HepG2 (cell line): ENCODE data around the gene LCK. TPM values are rescaled to one million over a fixed set of nuclear protein-coding genes. Genes with fewer than 3 reads are reported as not detected.

ENCODE experiments used
- ATAC-seq: fragments of 200-7000 bp; cut with Tn5 transposase; 3 replicates; pipeline ENCODE4 v1.9.1; 2020; ENCODE audit warnings: mild to moderate bottlenecking, moderate library complexity
- BruUV-seq: library from RNA; stranded (reverse); fragments of 400-500 nt; replicated peaks from 2 replicates; lab custom pipeline; 2021; lab: Mats Ljungman, UMichigan
- CTCF ChIA-PET: fragments of 300-600 bp; formaldehyde crosslinking; extraction: SDS; loops from one replicate; lab custom pipeline; 2021; ENCODE audit warnings: low total read pairs, inconsistent platforms, low intra/inter-chr PET ratio; lab: Yijun Ruan, JAX
- POLR2A ChIA-PET: fragments of 350-600 bp; sonication (Branson Sonifier 250); formaldehyde crosslinking; loops from one replicate; lab custom pipeline; 2020; ENCODE audit warnings: antibody characterized with exemption, inconsistent platforms; lab: Yijun Ruan, JAX
- DNase-seq: peaks from one replicate; pipeline ENCODE4 v3.0.0-alpha.2; 2015; ENCODE audit warnings: low spot score
- FAIRE-seq: peaks from 3 replicates; lab custom pipeline; 2011; peaks lifted over from hg19 to GRCh38; lab: Jason Lieb, UNC
- H2AFZ ChIP-seq: one replicate; pipeline ENCODE4 v1.6.1; 2011; ENCODE audit warnings: low read length, inconsistent platforms
- H3K27ac ChIP-seq: fragments of 300-600 bp; 3 replicates; pipeline ENCODE4 v1.8.0; 2011; ENCODE audit warnings: mixed run types, mild to moderate bottlenecking, mixed read lengths, low read length, inconsistent platforms; ENCODE audit not compliant: insufficient read depth; ENCODE audit errors: extremely low read length
- H3K27me3 ChIP-seq, 2 experiments: fragments of 200-600 bp in 1 of 2; 2 replicates in 1 of 2; 3 replicates in 1 of 2; pipeline versions ENCODE4 v1.6.0 to v1.8.0; 2011; ENCODE audit warnings: low read length in 2 of 2, mild to moderate bottlenecking in 2 of 2, moderate library complexity in 2 of 2, inconsistent platforms in 1 of 2; ENCODE audit not compliant: insufficient read depth in 2 of 2, control insufficient read depth in 1 of 2
- H3K36me3 ChIP-seq, 2 experiments: fragments of 200-600 bp in 1 of 2; replicated peaks in 1 of 2; 2 replicates in 1 of 2; 3 replicates in 1 of 2; pipeline versions ENCODE4 v1.5.1 to v1.8.0; 2011; ENCODE audit warnings: low read length in 2 of 2, inconsistent platforms in 1 of 2; ENCODE audit not compliant: insufficient read depth in 2 of 2, control insufficient read depth in 1 of 2
- H3K4me1 ChIP-seq: 2 replicates; pipeline ENCODE4 v1.5.1; 2012; ENCODE audit warnings: low read length, inconsistent platforms; ENCODE audit not compliant: insufficient read depth
- H3K4me2 ChIP-seq: 2 replicates; pipeline ENCODE4 v1.6.0; 2011; ENCODE audit warnings: low read depth, low read length, inconsistent platforms
- H3K4me3 ChIP-seq, 3 experiments: fragments of 200-600 bp in 1 of 3; sonication (generic), shearing (Covaris generic) in 1 of 3; replicated peaks in 1 of 3; 2 replicates each; pipeline ENCODE4 v1.5.1; 2011 to 2016; ENCODE audit warnings: low read length in 3 of 3, inconsistent platforms in 2 of 3, low read depth in 2 of 3, mild to moderate bottlenecking in 2 of 3, control low read depth in 1 of 3, mixed read lengths in 1 of 3; ENCODE audit not compliant: insufficient read depth in 1 of 3
- H3K79me2 ChIP-seq: one replicate; pipeline ENCODE4 v1.6.1; 2011; ENCODE audit warnings: low read length, inconsistent platforms; ENCODE audit not compliant: insufficient read depth
- H3K9ac ChIP-seq: 2 replicates; pipeline ENCODE4 v1.6.0; 2011; ENCODE audit warnings: mild to moderate bottlenecking, low read depth, low read length, inconsistent platforms; ENCODE audit not compliant: insufficient read depth
- H3K9me3 ChIP-seq: 2 replicates; pipeline ENCODE4 v1.5.1; 2012; ENCODE audit warnings: mild to moderate bottlenecking, low read length
- H4K20me1 ChIP-seq: 2 replicates; pipeline ENCODE4 v1.6.0; 2011; ENCODE audit warnings: inconsistent platforms, mild to moderate bottlenecking, low read length, moderate library complexity; ENCODE audit not compliant: insufficient read depth
- BORCS8-MEF2B ChIP-seq: sonication (generic); formaldehyde crosslinking; IDR thresholded peaks from 2 replicates; pipeline ENCODE4 v1.8.0; 2022; ENCODE audit warnings: mild to moderate bottlenecking, missing genetic modification reagents
- CBX5 ChIP-seq: sonication (generic); formaldehyde crosslinking; IDR thresholded peaks from 2 replicates; pipeline ENCODE4 v1.4.0; 2020; ENCODE audit warnings: missing genetic modification reagents, borderline replicate concordance
- ELF3 ChIP-seq: IDR thresholded peaks from 2 replicates; pipeline ENCODE4 v1.6.1; 2016; ENCODE audit warnings: missing genetic modification reagents, missing compliant biosample characterization
- HDAC1 ChIP-seq: sonication (generic); formaldehyde crosslinking; IDR thresholded peaks from 2 replicates; pipeline ENCODE4 v1.5.1; 2020; ENCODE audit warnings: mild to moderate bottlenecking, missing genetic modification reagents
- MIER2 ChIP-seq: IDR thresholded peaks from 2 replicates; pipeline ENCODE4 v1.6.1; 2016; ENCODE audit warnings: missing biosample characterization, missing genetic modification reagents
- TGIF2 ChIP-seq: IDR thresholded peaks from 2 replicates; pipeline ENCODE4 v1.6.1; 2016; ENCODE audit warnings: control low read depth, missing compliant biosample characterization
- ZNF263 ChIP-seq: sonication (generic); formaldehyde crosslinking; IDR thresholded peaks from 2 replicates; pipeline ENCODE4 v1.4.0; 2020; ENCODE audit warnings: missing genetic modification reagents
- ZNF562 ChIP-seq: sonication (generic); formaldehyde crosslinking; IDR thresholded peaks from 2 replicates; pipeline ENCODE4 v1.8.0; 2022; ENCODE audit warnings: missing genetic modification reagents, borderline replicate concordance
- ZNF572 ChIP-seq: sonication (generic); formaldehyde crosslinking; IDR thresholded peaks from 2 replicates; pipeline ENCODE4 v1.5.1; 2020; ENCODE audit warnings: mild to moderate bottlenecking, missing genetic modification reagents
- ZNF703 ChIP-seq: sonication (generic); formaldehyde crosslinking; IDR thresholded peaks from 2 replicates; pipeline ENCODE4 v1.5.1; 2020; ENCODE audit warnings: missing genetic modification reagents, mild to moderate bottlenecking, moderate library complexity, borderline replicate concordance
- ZNF792 ChIP-seq: IDR thresholded peaks from 2 replicates; pipeline ENCODE4 v1.6.1; 2016
- ZSCAN29 ChIP-seq: sonication (generic); formaldehyde crosslinking; conservative IDR thresholded peaks from 2 replicates; pipeline ENCODE4 v1.4.0; 2020; ENCODE audit warnings: mild to moderate bottlenecking, missing genetic modification reagents
- WGBS: methylation state at CpG from one replicate; pipeline ENCODE4 v1.1.6; 2017; ENCODE audit warnings: low lambda C conversion rate; 5-methylcytosine and 5-hydroxymethylcytosine counted together
- in situ Hi-C: cut with HindIII; loops from 2 replicates; pipeline ENCODE4 v1.10.0; 2017; ENCODE audit warnings: low pct_unique_long_range_greater_than_20kb; ENCODE audit not compliant: extremely low pct_ligation_motif_present
- intact Hi-C: fragments of 100-400 bp; cut with micrococcal nuclease; formaldehyde crosslinking; loops from one replicate; pipeline ENCODE4 v1.10.0; 2022; ENCODE audit not compliant: unreplicated experiment
- polyA plus RNA-seq, 8 experiments: library from polyadenylated mRNA; depleted of rRNA in 3 of 8; stranded (reverse) in 7 of 8; unstranded in 1 of 8; fragments of >200 nt; fragmentation: Illumina TruSeq in 4 of 8; extraction: Trizol in 4 of 8; gene quantifications; 2 replicates each; pipeline versions ENCODE4 v1.2.1 to v1.2.3, GENCODE V29; 2011 to 2016; ENCODE audit warnings: low read depth in 4 of 8, missing spikeins in 1 of 8, mixed read lengths in 1 of 8; ENCODE audit not compliant: insufficient read depth in 1 of 8
- total RNA-seq, 5 experiments: library from RNA; depleted of rRNA; stranded (reverse); fragments of >200 nt; fragmentation: Illumina TruSeq; extraction: Trizol; gene quantifications; 2 replicates each; pipeline ENCODE4 v1.2.3, GENCODE V29; 2016; ENCODE audit warnings: low read depth in 1 of 5
- TF ChIP-seq, protein P1 (sequence below): sonication (generic); formaldehyde crosslinking; IDR thresholded peaks from 2 replicates; pipeline ENCODE4 v1.8.0; 2022; ENCODE audit warnings: missing genetic modification reagents, mild to moderate bottlenecking, moderate library complexity, borderline replicate concordance
- TF ChIP-seq, protein P2 (sequence below): sonication (generic); formaldehyde crosslinking; IDR thresholded peaks from 2 replicates; pipeline ENCODE4 v1.8.0; 2022; ENCODE audit warnings: missing genetic modification reagents, mild to moderate bottlenecking, inconsistent platforms, borderline replicate concordance
- TF ChIP-seq, protein P3 (sequence below), 2 experiments: IDR thresholded peaks; 2 replicates each; pipeline ENCODE4 v1.6.1; 2011 to 2012; ENCODE audit warnings: low read length in 2 of 2, borderline replicate concordance in 1 of 2, low read depth in 1 of 2, mild to moderate bottlenecking in 1 of 2, moderate library complexity in 1 of 2
- TF ChIP-seq, protein P4 (sequence below): sonication (generic); formaldehyde crosslinking; IDR thresholded peaks from 2 replicates; pipeline ENCODE4 v1.5.1; 2020; ENCODE audit warnings: mild to moderate bottlenecking, moderate library complexity, missing genetic modification reagents

The LCK gene
- total and polyA plus RNA-seq, 2 of the 13 experiments (the other 11 are each of a cell fraction or from before 2014, with no cell fraction given), result 0.93 to 1.8 TPM

DNA sequence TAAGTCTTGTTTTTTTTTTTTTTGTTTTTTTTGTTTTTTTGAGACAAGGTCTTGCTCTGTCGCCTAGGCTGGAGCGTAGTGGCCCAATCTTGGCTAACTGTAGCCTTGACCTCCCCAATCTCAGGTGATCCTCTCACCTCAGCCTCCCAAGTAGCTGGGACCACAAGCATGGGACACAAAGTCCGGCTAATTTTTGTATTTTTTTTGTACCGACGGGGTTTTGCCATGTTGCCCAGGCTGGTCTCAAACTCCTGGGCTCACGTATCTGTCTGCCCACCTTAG lies 6.1 kb downstream of the LCK start:
- no peak for ATAC-seq
- Histone ChIP-seq H3K9me3 (no peaks in the 10 kb centered on the region), H3K4me2 (no peak overlapping the region), H3K36me3 (no peaks in the 10 kb centered on the region), H3K27ac (no peak overlapping the region), H3K27me3 (no peaks in the 10 kb centered on the region), H4K20me1 (no peaks in the 10 kb centered on the region), H3K9ac (no peak overlapping the region), H3K4me1 (peaks cover 61% of the 10 kb centered on the region), H2AFZ (no peak overlapping the region), H3K79me2 (no peaks in the 10 kb centered on the region), H3K4me3 (no peak overlapping the region)
- no peak for FAIRE-seq
- 77% methylated on average over 6 of the region's 6 CpGs for WGBS
- no peak for DNase-seq
- in situ Hi-C loops, result no loop called here
- CTCF ChIA-PET, result no interaction called here
- TF ChIP-seq, protein P1, sequence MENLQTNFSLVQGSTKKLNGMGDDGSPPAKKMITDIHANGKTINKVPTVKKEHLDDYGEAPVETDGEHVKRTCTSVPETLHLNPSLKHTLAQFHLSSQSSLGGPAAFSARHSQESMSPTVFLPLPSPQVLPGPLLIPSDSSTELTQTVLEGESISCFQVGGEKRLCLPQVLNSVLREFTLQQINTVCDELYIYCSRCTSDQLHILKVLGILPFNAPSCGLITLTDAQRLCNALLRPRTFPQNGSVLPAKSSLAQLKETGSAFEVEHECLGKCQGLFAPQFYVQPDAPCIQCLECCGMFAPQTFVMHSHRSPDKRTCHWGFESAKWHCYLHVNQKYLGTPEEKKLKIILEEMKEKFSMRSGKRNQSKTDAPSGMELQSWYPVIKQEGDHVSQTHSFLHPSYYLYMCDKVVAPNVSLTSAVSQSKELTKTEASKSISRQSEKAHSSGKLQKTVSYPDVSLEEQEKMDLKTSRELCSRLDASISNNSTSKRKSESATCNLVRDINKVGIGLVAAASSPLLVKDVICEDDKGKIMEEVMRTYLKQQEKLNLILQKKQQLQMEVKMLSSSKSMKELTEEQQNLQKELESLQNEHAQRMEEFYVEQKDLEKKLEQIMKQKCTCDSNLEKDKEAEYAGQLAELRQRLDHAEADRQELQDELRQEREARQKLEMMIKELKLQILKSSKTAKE (CRISPR knock-in tag), result no peak
- TF ChIP-seq TGIF2 (no peak), ZNF792 (CRISPR knock-in tag) (no peak), HDAC1 (CRISPR knock-in tag) (no peak), BORCS8-MEF2B (CRISPR knock-in tag) (no peak), ZNF263 (no peak), ZNF572 (CRISPR knock-in tag) (no peak), ELF3 (CRISPR knock-in tag) (no peak), ZNF703 (CRISPR knock-in tag) (no peak), MIER2 (CRISPR knock-in tag) (no peak), CBX5 (CRISPR knock-in tag) (no peak), ZSCAN29 (CRISPR knock-in tag) (no peak), ZNF562 (CRISPR knock-in tag) (no peak)
- TF ChIP-seq, protein P2, sequence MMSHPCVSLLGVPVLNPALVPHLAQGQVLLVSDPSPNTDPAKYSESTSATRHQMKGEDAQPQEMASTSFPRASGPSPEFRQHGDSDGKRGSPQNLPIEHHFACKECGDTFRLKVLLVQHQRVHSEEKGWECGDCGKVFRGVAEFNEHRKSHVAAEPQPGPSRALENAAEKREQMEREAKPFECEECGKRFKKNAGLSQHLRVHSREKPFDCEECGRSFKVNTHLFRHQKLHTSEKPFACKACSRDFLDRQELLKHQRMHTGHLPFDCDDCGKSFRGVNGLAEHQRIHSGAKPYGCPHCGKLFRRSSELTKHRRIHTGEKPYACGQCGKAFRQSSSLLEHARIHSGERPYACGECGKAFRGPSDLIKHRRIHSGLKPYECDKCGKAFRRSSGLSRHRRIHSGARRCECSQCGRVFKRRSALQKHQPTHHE, result no peak
- TF ChIP-seq, protein P3, sequence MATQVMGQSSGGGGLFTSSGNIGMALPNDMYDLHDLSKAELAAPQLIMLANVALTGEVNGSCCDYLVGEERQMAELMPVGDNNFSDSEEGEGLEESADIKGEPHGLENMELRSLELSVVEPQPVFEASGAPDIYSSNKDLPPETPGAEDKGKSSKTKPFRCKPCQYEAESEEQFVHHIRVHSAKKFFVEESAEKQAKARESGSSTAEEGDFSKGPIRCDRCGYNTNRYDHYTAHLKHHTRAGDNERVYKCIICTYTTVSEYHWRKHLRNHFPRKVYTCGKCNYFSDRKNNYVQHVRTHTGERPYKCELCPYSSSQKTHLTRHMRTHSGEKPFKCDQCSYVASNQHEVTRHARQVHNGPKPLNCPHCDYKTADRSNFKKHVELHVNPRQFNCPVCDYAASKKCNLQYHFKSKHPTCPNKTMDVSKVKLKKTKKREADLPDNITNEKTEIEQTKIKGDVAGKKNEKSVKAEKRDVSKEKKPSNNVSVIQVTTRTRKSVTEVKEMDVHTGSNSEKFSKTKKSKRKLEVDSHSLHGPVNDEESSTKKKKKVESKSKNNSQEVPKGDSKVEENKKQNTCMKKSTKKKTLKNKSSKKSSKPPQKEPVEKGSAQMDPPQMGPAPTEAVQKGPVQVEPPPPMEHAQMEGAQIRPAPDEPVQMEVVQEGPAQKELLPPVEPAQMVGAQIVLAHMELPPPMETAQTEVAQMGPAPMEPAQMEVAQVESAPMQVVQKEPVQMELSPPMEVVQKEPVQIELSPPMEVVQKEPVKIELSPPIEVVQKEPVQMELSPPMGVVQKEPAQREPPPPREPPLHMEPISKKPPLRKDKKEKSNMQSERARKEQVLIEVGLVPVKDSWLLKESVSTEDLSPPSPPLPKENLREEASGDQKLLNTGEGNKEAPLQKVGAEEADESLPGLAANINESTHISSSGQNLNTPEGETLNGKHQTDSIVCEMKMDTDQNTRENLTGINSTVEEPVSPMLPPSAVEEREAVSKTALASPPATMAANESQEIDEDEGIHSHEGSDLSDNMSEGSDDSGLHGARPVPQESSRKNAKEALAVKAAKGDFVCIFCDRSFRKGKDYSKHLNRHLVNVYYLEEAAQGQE (IDR thresholded peaks at IDR 0.05; ENCODE audit: borderline replicate concordance in 1 of 2, low read depth in 1 of 2, low read length in 2 of 2), result no peak
- TF ChIP-seq, protein P4, sequence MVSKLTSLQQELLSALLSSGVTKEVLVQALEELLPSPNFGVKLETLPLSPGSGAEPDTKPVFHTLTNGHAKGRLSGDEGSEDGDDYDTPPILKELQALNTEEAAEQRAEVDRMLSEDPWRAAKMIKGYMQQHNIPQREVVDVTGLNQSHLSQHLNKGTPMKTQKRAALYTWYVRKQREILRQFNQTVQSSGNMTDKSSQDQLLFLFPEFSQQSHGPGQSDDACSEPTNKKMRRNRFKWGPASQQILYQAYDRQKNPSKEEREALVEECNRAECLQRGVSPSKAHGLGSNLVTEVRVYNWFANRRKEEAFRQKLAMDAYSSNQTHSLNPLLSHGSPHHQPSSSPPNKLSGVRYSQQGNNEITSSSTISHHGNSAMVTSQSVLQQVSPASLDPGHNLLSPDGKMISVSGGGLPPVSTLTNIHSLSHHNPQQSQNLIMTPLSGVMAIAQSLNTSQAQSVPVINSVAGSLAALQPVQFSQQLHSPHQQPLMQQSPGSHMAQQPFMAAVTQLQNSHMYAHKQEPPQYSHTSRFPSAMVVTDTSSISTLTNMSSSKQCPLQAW (CRISPR knock-in tag), result no peak
- POLR2A ChIA-PET, result interaction anchor here (0.7 kb wide), 1 partner anchor 17 kb away, joined by 3 read pairs; no protein-coding TSS in a partner anchor
- BruUV-seq, result no TSS peak
- intact Hi-C loops, result no loop called here
